Body of pancreas (tissue), 4 donors: ENCODE data around the gene TIGD3. TPM values are rescaled to one million over a fixed set of nuclear protein-coding genes. Genes with fewer than 3 reads are reported as not detected.

Experiments used
- ATAC-seq: fragments of 150-250 bp; one replicate; pipeline ENCODE4 v1.9.1; 2016
- DNase-seq, 4 donors: peaks; one replicate each; pipeline ENCODE4 v3.0.0-alpha.2; 2019
- H3K27ac ChIP-seq, 4 donors: fragments of 200-600 bp; sonication (generic); 1 replicate in 3 of 4; 2 replicates in 1 of 4; pipeline versions ENCODE4 v1.5.1 to v1.6.1; 2016 to 2019; ENCODE audit warnings: mild to moderate bottlenecking in 1 of 4, mixed read lengths in 1 of 4, moderate library complexity in 1 of 4
- H3K27me3 ChIP-seq, 2 donors: fragments of 200-600 bp; sonication (generic); one replicate each; pipeline ENCODE4 v1.6.0; 2016; ENCODE audit warnings: mild to moderate bottlenecking in 1 of 2
- H3K36me3 ChIP-seq, 2 donors: fragments of 200-600 bp; sonication (generic); replicated peaks in 1 of 2; 2 replicates each; pipeline ENCODE4 v1.5.1; 2016; ENCODE audit warnings: low read depth in 2 of 2; ENCODE audit not compliant: insufficient read depth in 1 of 2
- H3K4me1 ChIP-seq: fragments of 200-600 bp; sonication (generic); one replicate; pipeline ENCODE4 v1.6.0; 2016
- H3K4me3 ChIP-seq, 2 donors: fragments of 200-600 bp; sonication (generic); 1 replicate in 1 of 2; 2 replicates in 1 of 2; pipeline ENCODE4 v1.5.1; 2016 to 2019
- H3K9me3 ChIP-seq, 3 donors: fragments of 200-600 bp; sonication (generic); 1 replicate in 2 of 3; 2 replicates in 1 of 3; pipeline ENCODE4 v1.5.1; 2016
- POLR2A ChIP-seq, 3 donors: fragments of 450-650 bp; IDR thresholded peaks; one replicate each; pipeline ENCODE4 v1.6.1; 2016; ENCODE audit warnings: antibody characterized with exemption in 3 of 3, mild to moderate bottlenecking in 2 of 3
- WGBS, 2 donors: methylation state at CpG; one replicate each; pipeline ENCODE4 v1.1.5; 2017; 5-methylcytosine and 5-hydroxymethylcytosine counted together
- intact Hi-C: fragments of 100-400 bp; cut with DNase I; formaldehyde crosslinking; loops from one replicate; pipeline ENCODE4 v1.15.1; 2023
- total RNA-seq, 2 donors: library from RNA; depleted of rRNA; stranded (reverse); fragments of >200 nt; gene quantifications; one replicate each; pipeline ENCODE4 v1.1.0, GENCODE V29; 2016
- TF ChIP-seq, protein P1 (sequence below), 7 experiments: fragments of 450-650 bp in 4 of 7; fragments of 200-600 bp in 3 of 7; sonication (generic) in 3 of 7; IDR thresholded peaks; one replicate each; pipeline ENCODE4 v1.5.1; 2016 to 2019; ENCODE audit warnings: antibody characterized with exemption in 7 of 7

TIGD3 gene
- total RNA-seq, 2 donors from 2014 or later, result not detected

DNA sequence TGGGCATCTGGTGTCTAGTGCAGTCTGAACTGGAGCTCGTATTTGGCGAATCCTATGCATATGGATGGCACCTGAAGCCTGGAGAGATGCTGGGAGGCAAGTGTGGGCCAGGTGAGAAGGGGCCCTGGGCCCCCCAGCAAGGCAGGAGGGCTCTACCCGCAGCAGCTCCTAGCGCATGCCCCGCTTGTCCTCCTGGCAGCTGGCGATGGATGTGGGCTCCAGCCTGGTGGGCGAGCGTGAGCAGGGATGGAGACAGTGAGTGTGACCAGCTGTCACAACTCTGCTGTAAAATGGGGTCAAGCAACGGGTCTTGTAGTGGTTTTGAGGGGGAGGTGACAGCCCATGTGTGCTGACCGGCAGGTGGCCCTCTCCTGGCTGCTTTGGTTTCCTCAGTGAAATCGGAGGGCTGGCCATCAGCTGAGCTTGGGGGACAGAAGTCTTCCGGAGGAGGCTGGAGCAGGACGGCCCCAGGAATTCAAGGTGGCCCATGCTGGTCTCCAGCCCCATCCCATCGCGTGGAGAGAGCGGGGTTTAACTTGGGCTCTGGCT lies 43.9 kb downstream of the TIGD3 start:
- DNase-seq (no peak), ATAC-seq (no peak)
- Histone ChIP-seq H3K27ac (no peak overlapping the region), H3K4me1 (no peaks in the 10 kb centered on the region), H3K36me3 (peaks cover 0 to 12% of the 10 kb centered on the region in 2 donors), H3K4me3 (no peak overlapping the region), H3K9me3 (no peaks in the 10 kb centered on the region), H3K27me3 (no peaks in the 10 kb centered on the region)
- no peak for TF ChIP-seq POLR2A (IDR thresholded peaks at IDR 0.05)
- TF ChIP-seq, protein P1, sequence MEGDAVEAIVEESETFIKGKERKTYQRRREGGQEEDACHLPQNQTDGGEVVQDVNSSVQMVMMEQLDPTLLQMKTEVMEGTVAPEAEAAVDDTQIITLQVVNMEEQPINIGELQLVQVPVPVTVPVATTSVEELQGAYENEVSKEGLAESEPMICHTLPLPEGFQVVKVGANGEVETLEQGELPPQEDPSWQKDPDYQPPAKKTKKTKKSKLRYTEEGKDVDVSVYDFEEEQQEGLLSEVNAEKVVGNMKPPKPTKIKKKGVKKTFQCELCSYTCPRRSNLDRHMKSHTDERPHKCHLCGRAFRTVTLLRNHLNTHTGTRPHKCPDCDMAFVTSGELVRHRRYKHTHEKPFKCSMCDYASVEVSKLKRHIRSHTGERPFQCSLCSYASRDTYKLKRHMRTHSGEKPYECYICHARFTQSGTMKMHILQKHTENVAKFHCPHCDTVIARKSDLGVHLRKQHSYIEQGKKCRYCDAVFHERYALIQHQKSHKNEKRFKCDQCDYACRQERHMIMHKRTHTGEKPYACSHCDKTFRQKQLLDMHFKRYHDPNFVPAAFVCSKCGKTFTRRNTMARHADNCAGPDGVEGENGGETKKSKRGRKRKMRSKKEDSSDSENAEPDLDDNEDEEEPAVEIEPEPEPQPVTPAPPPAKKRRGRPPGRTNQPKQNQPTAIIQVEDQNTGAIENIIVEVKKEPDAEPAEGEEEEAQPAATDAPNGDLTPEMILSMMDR (IDR thresholded peaks at IDR 0.05), result no peak
- intact Hi-C loops, result no loop called here
- 83 to 93% methylated on average over 8 to 15 of the region's 16 CpGs for WGBS, 2 donors

DNA sequence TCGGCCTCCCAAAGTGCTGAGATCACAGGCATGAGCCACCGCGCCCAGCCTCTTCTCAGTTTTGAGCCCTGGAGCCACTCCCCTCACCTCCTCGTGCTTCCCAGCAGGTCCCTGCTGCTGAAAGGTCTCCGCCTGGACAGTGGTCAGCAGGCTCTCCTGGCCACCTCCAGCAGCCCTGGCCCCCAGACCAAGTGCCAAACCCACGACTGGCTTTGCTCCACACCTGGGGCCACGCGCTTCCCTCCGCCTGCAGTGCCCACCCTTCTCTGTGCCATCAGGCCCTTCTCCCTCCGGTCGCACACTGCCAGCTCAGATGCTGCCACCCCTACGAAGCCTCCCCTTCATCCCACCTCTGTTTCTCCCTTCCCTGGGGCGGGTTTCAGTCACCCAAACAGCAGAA lies 44.7 kb downstream of the TIGD3 start:
- Histone ChIP-seq H3K4me3 (no peak overlapping the region), H3K9me3 (no peaks in the 10 kb centered on the region), H3K4me1 (no peaks in the 10 kb centered on the region), H3K27ac (no peak overlapping the region), H3K36me3 (peaks cover 0 to 13% of the 10 kb centered on the region in 2 donors), H3K27me3 (no peaks in the 10 kb centered on the region)
- ATAC-seq, result no peak
- no peak for TF ChIP-seq POLR2A (IDR thresholded peaks at IDR 0.05)
- TF ChIP-seq, protein P1 (IDR thresholded peaks at IDR 0.05), result no peak
- DNase-seq, result no peak
- 93 to 94% methylated on average over 13 of the region's 13 CpGs for WGBS, 2 donors
- intact Hi-C loops, result no loop called here

DNA sequence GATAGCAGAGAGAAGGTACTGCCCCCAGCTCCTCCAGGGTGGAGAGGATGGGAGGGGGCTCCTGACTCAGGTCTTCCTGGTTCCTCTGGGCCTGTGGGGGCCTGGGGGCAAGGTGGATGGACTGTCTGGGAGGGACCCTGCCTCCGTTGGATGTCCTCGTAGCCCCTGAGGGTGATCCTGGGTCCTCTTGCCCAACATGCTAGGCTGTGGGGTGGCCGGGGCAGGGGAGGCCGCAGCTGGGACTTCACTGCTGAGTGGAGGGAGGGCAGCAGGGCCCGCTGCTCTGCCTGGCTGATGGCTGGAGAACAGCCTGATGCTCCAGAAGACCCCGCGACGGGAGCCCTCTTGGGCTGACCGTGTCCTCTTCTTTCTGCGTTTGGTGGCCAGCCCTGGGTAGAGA lies 45.3 kb downstream of the TIGD3 start:
- H3K27ac ChIP-seq, result no peak overlapping the region
- no peak overlapping the region for H3K4me3 ChIP-seq
- no peaks in the 10 kb centered on the region for H3K9me3 ChIP-seq
- TF ChIP-seq, protein P1 (IDR thresholded peaks at IDR 0.05), result no peak
- no peak for TF ChIP-seq POLR2A (IDR thresholded peaks at IDR 0.05)
- intact Hi-C loops, result no loop called here
- ATAC-seq (no peak), DNase-seq (no peak)
- H3K27me3 ChIP-seq, result no peaks in the 10 kb centered on the region
- no peaks in the 10 kb centered on the region for H3K4me1 ChIP-seq
- WGBS, 2 donors, result 90 to 96% methylated on average over 7 to 10 of the region's 10 CpGs
- peaks cover 0 to 19% of the 10 kb centered on the region in 2 donors for H3K36me3 ChIP-seq

DNA sequence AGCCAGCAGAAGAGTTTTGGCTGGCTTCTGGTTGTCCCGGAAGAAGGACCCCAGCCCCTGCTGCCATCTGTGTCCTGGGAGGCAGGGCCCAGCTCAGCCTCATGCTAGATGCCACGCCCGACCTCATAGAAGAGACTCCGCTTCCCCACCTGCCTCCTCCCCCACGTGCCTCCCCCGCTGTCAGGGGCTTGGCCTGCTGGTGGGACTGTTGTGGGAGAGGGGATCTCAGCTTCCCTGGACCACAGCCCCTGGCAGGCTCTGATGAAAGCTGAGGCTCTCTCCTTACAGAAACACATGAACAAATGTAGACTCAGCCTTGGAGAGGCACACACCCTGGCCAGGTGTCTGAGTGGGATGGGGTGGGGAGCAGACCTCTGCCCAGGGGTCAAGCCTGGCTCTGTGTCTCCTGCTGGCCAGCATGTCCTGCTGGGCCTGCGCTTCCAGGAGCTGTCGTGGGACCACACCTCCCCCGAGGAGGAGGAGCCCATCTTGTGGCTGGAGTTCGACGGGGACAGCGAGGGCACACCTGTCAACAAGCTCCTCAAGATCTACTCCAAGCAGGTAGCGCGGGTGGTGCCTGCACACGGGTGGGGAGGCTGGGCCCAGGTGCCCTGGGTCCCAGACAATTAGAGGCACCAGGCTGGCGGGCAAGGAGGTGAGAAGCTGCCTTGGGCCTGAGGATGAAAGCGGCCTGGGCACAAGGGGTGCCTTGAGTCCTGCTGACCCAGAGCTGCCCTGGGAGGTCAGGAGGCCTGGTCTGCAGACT lies 45.9 kb downstream of the TIGD3 start:
- Histone ChIP-seq H3K4me3 (no peak overlapping the region), H3K36me3 (peaks cover 0 to 23% of the 10 kb centered on the region in 2 donors), H3K27ac (no peak overlapping the region), H3K4me1 (no peaks in the 10 kb centered on the region), H3K27me3 (no peaks in the 10 kb centered on the region), H3K9me3 (no peaks in the 10 kb centered on the region)
- intact Hi-C loops, result no loop called here
- TF ChIP-seq, protein P1 (IDR thresholded peaks at IDR 0.05), result no peak
- no peak for TF ChIP-seq POLR2A (IDR thresholded peaks at IDR 0.05)
- WGBS, 2 donors, result 60 to 86% methylated on average over 2 to 17 of the region's 17 CpGs
- DNase-seq (no peak), ATAC-seq (no peak)
